Left hindlimb (tissue), 1 donor: ENCODE data around the gene AKNA.
A peak's percentile ranks its signal among the peaks of the same experiment; 100 is the strongest.

Experiments
- DNase-seq: peaks from one replicate; pipeline ENCODE4 v3.0.0-alpha.2; 2018

AKNA gene

DNA sequence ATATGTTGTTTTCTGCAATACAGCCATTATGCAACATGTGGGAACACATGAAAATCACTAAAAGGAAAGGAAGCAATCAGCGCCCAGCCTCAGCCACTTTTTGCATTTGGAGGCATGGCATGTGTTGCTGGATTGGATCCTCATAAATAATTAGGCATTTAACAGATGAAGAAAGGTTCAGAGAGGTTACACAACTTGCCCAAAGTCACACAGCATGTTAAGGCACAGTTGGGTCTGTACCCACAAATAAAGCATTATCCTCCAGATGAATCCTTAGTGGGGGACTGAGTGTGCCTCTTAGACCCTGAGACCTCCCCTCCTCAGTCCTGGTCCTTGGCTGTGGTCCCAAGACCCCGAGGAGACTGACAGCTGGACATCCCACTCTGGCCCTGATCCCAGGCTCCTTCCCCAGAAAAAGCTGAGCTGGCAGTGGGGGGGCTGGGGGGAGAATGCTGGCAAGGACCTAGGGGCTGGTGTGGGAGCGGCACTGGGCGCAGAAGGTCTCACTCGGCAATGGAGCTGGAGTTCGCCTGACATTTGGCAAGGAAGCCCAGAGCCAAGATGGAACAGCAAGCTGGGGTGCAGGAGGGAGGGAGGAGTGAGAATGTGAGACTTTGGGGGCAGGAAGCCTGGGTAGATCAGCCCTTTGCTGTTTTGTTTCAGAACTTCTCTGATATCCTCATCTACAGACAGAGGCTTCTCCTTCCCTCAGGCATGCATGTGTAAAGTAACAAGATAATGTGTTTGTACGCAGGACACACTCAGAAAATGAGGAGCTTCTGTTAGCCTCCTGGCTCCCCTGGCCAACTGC lies 6.9 kb upstream of the AKNA start:
- DNase-seq, result peak; percentile 69

DNA sequence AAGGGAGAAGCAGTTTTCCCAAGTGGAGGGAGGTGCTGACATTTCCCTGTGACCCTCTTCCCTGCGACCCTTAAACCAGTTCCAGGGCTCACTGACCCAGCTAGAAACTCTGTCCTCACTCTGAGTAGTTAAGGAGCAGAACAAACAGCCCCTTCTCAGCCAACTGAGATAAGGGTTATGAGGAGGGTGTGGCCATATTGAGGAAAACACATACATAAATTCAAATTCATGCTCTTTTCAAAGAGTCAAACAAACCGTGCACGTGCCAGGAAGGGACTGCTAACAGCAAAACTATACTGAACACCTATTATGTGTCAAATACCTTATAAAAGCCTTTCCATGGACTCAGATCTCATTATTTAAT lies 4.9 kb upstream of the AKNA start:
- DNase-seq, result no peak

- DNase-seq, result no peak
Measured at GRCh38 chr9:114390952-114391351, 3.2 kb upstream of the AKNA start.

DNA sequence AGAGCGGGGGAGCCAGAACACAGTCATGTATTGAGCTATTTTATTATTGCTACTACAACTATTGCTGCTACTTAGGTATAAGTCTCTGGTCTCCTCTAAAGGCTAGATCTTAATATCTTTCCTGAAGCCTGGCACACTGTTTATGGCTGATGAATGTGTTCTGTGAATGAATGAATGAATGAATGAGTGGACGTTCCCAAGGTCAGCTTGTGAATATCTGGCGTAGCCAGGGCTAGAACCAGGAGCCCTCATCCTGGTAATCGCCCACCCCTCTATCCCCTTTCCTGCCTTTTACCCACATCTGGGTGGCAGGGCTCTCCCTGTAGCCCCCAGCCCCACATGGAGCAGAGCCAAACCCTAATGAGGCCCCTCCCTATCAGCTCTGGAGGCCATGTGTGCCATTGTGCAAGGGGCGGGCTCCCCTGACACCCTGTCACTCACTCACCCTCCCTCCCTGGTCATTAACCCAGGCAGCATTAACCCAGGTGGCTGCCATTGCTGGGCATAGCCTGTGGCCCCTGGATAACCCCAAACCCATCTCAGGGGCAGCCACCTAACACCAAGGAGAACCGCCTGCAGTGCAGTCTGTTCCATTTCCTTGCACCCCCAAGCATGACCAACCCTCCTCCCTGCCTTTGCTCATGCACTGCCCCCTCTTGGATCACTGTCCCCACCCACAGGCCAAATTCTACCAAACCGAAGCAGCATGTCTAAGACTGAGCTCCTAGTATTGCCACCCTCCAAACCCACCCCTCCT lies 2.0 kb upstream of the AKNA start:
- no peak for DNase-seq

DNA sequence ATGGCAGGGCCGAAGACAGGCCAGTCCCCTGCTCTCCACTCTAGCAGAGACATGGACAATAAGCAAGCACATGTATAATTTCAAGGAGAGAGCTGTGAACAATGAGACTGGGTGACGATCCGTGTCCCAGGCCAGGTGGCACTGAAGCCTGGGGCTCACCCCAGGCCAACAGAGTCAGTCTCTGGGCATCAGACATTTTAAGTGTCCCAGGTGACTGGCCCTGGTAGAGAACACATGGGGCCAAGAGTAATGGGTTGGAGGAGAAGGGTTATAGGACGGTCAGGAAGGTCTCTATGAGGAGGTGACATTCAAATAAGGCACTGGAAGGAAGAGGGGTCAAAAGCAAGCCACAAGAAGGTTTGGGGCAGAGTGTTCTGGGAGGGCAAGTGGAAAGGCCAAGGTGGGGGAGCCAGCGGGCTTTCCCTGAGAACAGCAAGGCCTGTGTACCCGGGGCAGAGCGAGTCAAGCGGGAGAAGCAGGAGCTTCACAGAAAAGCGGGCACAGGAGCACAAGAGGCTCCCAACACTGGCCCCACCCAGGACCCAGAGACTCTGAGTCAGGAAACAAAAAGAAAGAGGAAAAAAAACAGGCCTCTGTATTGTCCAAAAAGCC lies 1.1 kb upstream of the AKNA start:
- no peak for DNase-seq

GRCh38 chr9:114388357-114388682 lies 538 bp upstream of the AKNA start:
- no peak for DNase-seq

DNA sequence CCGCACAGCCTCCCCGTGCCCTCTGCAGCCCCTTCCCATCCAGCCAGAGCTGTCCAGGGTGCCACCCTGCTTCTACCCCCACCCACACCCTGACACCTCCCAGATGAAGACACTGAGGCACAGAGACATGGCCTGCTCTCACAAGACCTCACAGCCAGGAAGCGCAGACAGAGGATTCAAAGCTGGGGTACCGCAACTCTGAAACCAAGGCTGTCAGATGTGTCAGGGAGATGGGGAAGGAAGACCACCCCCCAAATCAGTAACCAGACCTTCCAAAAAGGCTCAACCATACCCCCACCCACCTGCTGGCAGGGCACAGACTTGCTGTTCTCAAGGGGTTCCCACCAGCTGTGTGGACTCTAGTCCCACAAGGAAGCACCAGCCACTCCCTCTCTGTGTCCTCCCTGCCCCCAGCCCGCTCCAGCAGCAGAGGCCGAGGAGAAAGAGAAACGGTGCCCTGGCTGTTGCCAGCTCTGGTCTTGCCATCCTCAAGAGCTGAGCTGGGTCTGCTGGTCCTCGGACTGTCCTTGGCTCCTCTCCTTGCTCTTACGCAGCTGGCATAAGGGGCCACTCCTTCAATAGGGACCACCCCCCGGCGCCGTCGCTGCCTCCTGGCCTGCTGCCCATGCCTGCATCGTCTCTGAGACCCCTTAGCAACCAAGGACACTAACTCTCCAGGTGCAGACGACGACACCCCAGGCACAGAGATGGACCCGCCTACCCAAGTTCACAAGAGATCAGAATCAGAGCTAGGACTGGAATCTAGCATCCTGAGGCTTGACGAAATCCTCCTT lies 699 bp downstream of the AKNA start:
- no peak for DNase-seq

- DNase-seq, result no peak
Measured at GRCh38 chr9:114386361-114386885, 1.4 kb downstream of the AKNA start.

GRCh38 chr9:114385397-114386181 lies 2.2 kb downstream of the AKNA start:
- DNase-seq, result no peak

- no peak for DNase-seq
Measured at GRCh38 chr9:114384836-114385396, 2.9 kb downstream of the AKNA start.

DNA sequence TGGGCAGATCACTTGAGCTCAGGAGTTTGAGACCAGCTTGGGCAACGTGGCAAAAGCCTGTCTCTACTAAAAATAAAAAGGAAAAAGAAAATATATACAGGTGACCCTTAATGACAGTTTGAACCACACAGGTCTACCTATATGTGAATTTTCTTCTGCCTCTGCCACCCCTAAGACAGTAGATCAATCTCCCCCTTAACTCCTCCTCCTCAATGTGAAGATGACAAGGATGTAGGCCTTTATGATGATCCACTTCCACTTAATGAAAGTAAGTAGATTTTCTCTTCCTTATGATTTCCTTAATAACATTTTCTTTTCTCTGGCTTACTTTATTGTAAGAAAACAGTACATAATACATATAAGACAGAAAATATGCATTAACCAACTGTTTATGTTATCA lies 3.4 kb downstream of the AKNA start:
- DNase-seq, result no peak

DNA sequence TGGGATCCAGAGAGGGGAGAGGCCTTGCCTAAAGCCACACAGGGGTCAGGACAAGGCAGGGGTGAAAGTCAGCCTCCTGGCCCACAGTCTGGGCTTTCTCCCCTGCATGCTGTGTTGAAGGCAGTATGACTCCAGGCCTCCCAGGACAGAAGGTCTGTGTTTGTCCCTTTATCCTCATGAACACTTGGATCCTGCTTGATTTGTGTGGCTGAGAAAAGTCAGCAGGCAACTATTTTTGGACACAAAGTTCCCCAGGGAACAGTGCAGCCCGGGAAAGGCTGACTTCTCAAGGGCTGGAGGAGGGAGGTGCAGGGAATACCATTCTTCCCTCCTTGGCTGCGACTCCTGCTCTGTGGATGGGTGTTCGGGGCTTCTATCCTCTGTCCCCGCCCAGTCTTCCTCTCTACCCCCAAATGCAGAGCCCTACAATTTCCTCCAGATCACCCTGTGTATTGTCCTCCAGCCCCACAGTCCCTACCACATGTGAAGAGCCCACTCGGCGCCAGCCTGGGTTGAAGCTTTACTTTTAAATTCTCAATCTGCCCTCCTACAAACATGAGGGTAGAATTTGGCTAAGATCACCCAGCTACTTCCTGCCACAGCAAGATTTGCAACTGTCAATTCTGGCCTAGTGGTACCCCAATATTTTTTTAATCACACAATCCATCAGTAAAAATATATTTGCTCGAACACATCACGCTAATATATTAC lies 4.1 kb downstream of the AKNA start:
- no peak for DNase-seq

- no peak for DNase-seq
Measured at GRCh38 chr9:114382699-114383520, 4.9 kb downstream of the AKNA start.

- no peak for DNase-seq
Measured at GRCh38 chr9:114378883-114379282, 8.9 kb downstream of the AKNA start.

DNA sequence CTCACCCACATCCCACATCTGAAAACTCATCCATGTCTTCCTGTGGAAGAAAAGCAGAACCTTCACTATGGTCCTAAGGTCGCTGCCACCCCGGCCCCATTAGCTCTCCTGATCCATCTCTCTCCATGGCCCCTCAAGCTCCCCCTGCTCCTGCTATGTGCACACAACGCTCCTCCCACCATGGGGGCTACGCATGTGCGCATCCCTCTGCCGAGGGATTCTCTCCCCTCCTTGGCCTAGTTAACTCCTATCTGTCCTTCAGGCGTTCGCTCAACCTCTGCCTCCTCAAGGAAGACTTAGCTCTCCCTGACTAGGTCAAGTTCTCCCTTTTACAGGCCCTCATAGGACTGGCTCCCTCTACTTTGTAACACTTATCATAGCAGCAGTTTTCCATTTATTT lies 9.8 kb downstream of the AKNA start:
- DNase-seq, result no peak

DNA sequence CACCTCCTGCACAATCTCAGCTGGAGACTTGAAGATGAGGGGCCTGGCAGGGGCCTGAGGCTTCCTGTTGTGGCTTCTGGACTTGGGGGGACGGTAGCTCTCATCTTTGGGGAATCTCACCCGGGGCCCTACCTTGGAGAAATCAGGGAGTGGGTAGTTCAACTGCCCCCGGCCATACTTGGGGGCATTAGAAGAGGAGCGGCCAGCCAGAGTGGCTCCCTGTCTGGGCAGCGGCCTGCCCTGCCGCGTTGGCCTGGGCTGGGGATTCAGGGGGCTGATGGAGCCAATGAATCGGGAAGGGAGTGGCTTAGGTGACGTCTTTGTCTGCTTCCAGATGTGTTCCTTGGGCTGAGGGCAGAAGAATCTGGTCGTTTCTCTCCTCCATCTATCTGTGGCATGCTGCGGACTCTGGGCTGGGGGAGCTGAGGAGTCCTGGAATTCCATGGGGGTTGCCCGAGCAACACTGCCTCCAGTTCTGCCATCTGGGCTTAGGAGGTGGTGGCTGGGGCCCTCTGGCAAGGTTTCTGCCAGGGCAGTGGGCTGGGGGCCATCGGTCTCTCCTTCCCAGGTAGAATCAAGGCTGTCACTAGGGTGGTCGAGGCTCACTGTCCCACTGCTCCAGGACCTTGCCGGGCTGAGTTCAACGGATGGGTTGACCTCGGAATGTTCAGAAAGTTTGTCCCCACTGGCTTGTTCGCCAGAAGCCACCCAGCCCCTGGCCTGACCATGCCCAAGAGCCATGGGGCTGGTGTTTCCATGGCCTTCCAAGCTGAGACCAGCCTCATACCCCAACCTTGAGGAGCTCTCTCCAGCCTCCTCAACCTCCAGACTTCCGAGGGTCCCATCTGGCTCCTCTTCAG lies 11.0 kb downstream of the AKNA start:
- DNase-seq, result no peak

DNA sequence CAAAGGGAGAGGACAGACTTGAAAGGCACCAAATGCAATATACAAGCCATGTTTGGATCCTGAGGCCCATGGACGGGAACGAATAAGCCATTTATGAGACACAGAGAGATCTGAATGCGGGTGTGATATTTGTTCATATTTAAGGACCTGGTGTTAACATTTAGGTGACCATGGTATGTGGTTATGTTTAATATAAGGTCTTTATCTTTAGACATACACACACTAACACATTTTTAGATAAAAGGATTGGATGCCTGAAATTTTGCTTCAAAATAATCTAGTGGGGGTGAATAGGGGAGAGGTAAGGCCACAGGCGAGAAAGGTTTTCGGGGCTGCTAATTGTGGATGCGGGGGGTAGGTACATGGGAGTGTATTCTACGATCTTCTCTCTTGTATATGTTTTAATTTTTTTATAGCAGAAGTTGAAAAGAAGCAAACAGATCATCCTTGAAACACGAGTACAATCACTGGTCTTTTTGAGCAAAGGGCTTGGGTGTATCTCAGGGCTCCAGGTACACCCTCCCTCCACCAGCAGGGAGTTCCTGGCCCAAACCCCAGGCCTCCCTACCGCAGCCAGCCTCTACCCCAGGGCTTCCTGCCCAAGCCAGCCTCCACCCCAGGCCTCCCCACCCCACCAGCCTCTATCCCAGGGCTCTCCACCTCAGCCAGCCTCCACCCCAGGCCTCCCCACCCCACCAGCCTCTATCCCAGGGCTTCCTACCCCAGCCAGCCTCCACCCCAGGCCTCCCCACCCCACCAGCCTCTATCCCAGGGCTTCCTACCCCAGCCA lies 12.2 kb downstream of the AKNA start:
- DNase-seq, result no peak

DNA sequence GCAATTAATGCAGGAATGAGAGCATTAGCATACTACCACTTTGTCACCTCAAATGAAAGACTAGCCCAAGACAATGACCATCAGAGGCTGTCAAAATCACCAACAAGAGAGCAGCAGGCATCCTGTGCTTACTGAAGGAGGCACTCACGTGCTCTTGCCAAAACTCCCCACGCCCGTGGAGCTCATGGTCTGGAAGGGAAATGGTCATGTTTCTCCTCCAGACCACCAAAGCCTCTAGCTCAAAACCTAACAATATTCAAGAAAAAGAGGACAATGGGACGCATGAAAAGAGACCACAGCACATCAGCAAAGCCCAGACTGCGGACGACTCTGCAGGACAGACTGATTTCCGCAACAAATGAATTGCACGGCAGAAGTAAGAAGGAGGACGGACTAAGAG lies 12.8 kb downstream of the AKNA start:
- DNase-seq, result no peak
